ENCODE data around the gene TSBP1.
"Not testable (repeated sequence)": the region's sequence is repeated elsewhere in the genome, so short reads cannot be mapped to it uniquely, and the experiment has no call there.

TSBP1 gene

GRCh38 chr6:32379545-32379944, 7.8 kb upstream of the TSBP1 start:
- in situ Hi-C loops (cut with HindIII; ENCODE audit: low sequenced_read_pairs): no loop called here

- in situ Hi-C loops (cut with HindIII; ENCODE audit: low sequenced_read_pairs): no loop called here
Measured at GRCh38 chr6:32375739-32376529, 4.2 kb upstream of the TSBP1 start.

GRCh38 chr6:32371229-32371628, 474 bp downstream of the TSBP1 start:
- in situ Hi-C loops (cut with HindIII; ENCODE audit: low sequenced_read_pairs): no loop called here

DNA sequence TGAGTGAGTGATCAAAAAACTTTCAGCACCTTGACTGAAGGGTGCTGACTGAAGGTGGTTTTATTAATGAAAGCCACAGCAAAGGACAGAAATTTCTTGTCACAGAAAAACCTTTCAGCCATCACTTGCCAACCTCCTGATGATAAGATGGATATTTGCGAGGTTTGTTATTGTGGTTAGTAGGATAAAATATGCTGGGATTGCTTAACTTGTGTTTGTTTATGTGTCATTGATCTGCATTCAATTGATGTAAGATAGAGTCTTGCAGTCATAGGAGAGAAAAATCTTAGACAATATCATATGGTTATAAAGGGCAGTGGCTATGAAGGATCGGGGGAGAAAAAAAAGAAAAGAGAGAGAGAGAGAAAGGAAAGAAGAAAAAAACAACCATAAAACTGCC, 1.2 kb downstream of the TSBP1 start:
- in situ Hi-C loops (cut with HindIII; ENCODE audit: low sequenced_read_pairs): no loop called here

DNA sequence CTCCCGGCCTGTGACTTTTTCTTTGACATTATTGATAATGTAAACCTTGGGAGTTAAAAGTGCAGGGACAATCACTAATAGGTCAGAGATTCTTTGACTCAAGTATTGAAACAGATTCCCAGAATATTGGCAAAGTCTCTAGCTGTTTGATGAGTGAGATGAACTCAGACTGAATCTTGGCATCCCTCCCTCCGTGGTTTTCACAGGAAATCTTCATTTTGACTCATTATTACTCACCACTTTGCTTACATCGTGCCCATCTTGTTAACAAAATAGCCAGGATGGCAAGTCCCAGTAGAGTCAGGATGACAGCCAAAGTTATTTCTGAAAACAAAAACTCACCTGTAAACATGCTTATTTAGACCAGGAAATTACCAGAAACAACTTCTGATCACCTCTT, 2.0 kb downstream of the TSBP1 start:
- in situ Hi-C loops (cut with HindIII; ENCODE audit: low sequenced_read_pairs): no loop called here

DNA sequence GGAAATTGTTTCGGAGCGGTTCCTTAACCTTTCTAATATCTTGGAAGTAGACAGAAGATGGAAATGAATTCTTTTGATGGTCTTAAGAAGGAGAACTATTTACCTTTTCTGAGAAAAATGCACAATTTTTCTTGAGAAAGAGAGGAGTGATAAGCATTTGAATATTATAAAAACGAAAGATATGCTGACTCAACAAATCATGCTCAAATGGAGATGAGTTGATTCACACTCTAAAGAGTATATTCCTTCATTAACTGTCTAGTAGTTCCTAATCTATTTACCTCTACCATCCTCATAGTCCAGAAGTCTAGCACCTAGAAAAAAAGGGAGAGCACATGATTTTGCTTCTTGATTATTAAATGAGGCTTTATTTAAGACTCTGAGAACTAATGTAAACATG, 4.1 kb downstream of the TSBP1 start:
- in situ Hi-C loops (cut with HindIII; ENCODE audit: low sequenced_read_pairs): no loop called here

DNA sequence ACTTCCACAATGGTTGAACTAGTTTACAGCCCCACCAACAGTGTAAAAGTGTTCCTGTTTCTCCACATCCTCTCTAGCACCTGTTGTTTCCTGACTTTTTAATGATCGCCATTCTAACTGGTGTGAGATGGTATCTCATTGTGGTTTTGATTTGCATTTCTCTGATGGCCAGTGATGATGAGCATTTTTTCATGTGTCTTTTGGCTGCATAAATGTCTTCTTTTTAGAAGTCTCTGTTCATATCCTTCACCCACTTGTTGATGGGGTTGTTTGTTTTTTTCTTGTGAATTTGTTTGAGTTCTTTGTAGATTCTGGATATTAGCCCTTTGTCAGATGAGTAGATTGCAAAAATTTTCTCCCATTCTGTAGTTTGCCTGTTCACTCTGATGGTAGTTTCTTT, 12.5 kb downstream of the TSBP1 start:
- in situ Hi-C loops (cut with HindIII; ENCODE audit: low sequenced_read_pairs): not testable (repeated sequence)

- in situ Hi-C loops (cut with HindIII; ENCODE audit: low sequenced_read_pairs): not testable (repeated sequence)
Measured at GRCh38 chr6:32358548-32358947, 13.2 kb downstream of the TSBP1 start.

- in situ Hi-C loops (cut with HindIII; ENCODE audit: low sequenced_read_pairs): no loop called here
Measured at GRCh38 chr6:32355018-32355417, 16.7 kb downstream of the TSBP1 start.

DNA sequence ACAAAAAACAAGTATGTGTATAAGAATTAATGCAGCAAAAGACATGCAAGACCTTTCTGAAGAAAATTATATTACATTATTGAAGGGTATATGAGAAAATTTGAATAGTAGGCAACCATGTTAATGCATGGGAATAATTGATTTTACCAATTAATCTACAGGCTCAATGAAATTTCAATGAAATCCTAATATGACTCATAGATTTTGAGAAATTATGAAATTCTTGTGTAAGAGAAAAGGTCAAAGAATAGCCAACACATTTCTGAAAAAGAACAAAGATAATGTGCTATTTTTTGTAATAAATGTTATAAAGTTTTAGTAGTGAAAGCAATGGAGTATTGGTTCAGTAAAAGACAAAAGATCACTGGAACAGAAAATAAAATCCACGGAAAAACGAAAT, 18.4 kb downstream of the TSBP1 start:
- in situ Hi-C loops (cut with HindIII; ENCODE audit: low sequenced_read_pairs): no loop called here

DNA sequence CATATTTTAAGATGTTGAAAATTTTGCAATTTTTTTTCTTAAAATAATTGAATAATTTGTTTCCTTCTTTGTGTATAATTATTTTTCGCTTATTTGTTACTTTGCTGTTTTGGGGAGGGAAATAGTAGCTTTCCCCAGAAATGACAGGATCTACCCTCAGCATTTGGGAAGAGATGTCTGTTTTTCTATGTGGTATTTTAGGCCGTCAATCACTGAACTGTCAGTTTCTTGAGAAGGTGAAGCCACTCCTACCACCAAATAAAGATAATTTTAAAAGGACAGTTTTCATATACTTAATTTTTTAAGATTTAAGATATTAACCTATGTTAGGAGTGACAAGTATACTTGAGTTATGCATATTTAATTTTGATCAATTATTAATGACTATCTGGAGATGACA, 31.5 kb downstream of the TSBP1 start:
- in situ Hi-C loops (cut with HindIII; ENCODE audit: low sequenced_read_pairs): no loop called here

GRCh38 chr6:32337186-32337805, 34.4 kb downstream of the TSBP1 start:
- in situ Hi-C loops (cut with HindIII; ENCODE audit: low sequenced_read_pairs): no loop called here

- in situ Hi-C loops (cut with HindIII; ENCODE audit: low sequenced_read_pairs): no loop called here
Measured at GRCh38 chr6:32332433-32332832, 39.3 kb downstream of the TSBP1 start.

GRCh38 chr6:32329141-32329540, 42.6 kb downstream of the TSBP1 start:
- in situ Hi-C loops (cut with HindIII; ENCODE audit: low sequenced_read_pairs): no loop called here

- in situ Hi-C loops (cut with HindIII; ENCODE audit: low sequenced_read_pairs): no loop called here
Measured at GRCh38 chr6:32327103-32327502, 44.6 kb downstream of the TSBP1 start.

DNA sequence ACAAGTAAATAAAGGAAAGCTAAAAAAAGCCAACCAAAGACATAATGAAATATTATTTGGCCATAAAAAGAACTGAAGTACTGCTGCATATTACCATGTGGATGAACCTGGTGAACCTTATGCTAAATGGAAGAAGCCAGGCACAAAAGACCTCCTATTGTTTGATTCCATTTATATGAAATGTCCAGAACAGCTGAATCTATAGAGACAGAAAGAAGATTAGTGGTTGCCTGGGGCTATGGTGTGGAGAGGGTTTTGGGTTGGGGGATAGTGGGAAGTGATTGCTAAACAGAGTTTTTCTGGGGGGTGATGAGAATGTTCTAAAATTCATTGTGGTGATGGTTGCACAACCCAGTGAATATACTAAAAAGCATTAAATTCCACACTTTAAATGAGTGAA, 53.2 kb downstream of the TSBP1 start:
- in situ Hi-C loops (cut with HindIII; ENCODE audit: low sequenced_read_pairs): no loop called here

DNA sequence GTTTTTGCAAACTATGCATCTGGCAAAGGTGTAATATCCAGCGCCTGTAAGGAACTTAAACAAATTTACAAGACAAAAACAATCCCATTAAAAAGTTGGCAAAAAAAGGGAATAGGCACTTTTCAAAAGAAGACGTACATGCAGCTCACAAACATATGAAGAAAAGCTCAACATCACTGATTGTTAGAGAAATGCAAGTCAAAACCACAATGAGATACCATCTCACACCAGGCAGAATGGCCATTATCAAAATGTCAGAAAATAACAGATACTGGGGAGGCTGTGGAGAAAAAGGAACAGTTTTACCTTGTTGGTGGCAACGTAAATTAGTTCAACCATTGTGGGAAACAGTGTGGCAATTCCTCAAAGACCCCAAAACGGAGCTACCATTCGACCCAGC, 54.2 kb downstream of the TSBP1 start:
- in situ Hi-C loops (cut with HindIII; ENCODE audit: low sequenced_read_pairs): no loop called here

GRCh38 chr6:32313964-32314363, 57.7 kb downstream of the TSBP1 start:
- in situ Hi-C loops (cut with HindIII; ENCODE audit: low sequenced_read_pairs): no loop called here

- in situ Hi-C loops (cut with HindIII; ENCODE audit: low sequenced_read_pairs): no loop called here
Measured at GRCh38 chr6:32298632-32299336, 72.9 kb downstream of the TSBP1 start.

- in situ Hi-C loops (cut with HindIII; ENCODE audit: low sequenced_read_pairs): not testable (repeated sequence)
Measured at GRCh38 chr6:32294980-32295379, 76.7 kb downstream of the TSBP1 start.

DNA sequence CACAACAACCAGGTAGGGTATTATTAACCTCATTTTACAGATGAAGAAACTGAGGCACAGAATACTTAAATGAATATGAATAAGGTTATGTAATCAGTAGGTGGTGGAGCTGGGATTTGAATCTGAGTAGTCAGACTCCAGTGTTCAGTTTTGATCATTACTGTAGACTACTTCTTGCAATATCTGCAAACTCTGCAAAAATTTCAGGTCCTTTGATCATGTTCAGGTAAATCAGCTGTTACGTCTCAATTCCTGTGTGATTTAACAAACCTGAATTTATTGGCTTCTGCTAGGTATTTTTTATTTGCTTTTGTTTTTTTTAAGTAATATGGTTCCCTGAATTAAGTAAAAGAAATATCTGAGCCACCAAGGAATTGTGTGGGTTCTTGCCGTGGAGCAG, 77.1 kb downstream of the TSBP1 start:
- in situ Hi-C loops (cut with HindIII; ENCODE audit: low sequenced_read_pairs): no loop called here

DNA sequence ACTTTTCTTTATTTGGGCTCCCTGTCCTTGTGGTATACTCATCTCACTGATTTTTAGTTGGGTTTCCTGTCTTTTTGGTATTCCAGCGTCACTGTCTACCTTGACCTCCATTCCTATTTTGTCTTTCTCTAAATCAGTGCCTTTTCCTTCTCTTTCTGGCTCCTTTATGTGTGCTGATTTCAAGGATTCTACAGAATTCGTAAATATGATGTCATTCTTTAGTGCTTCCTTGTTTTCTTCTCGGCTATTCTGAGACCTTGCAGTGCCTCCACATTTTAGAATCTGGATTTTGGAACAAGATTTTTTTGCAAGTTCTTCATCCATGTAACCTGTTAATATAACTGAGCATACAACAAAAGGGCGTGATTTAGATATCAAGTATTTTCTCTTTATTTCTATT, 78.0 kb downstream of the TSBP1 start:
- in situ Hi-C loops (cut with HindIII; ENCODE audit: low sequenced_read_pairs): no loop called here

Data from DLD1 (cell line).